RWPE1 (cell line): ENCODE results near the gene CDK15.
"Not testable (repeated sequence)": the region's sequence is repeated elsewhere in the genome, so short reads cannot be mapped to it uniquely, and the experiment has no call there.

ENCODE experiments used
- CTCF ChIA-PET: fragments of 350-600 bp; sonication (Branson Sonifier 250); formaldehyde crosslinking; extraction: SDS; loops from one replicate; lab custom pipeline; 2021; lab: Yijun Ruan, JAX
- POLR2A ChIA-PET: fragments of 400-600 bp; formaldehyde crosslinking; extraction: SDS; loops from one replicate; lab custom pipeline; 2020; ENCODE audit warnings: antibody characterized with exemption; ENCODE audit not compliant: low non-redundant PET; lab: Yijun Ruan, JAX
- DNase-seq: peaks from one replicate; pipeline ENCODE4 v3.0.0; 2012; ENCODE audit warnings: low spot score
- H3K27ac ChIP-seq: fragments of 450-650 bp; 2 replicates; pipeline ENCODE4 v1.5.1; 2017
- TF ChIP-seq, protein P1 (sequence below): fragments of 450-650 bp; conservative IDR thresholded peaks from 2 replicates; pipeline ENCODE4 v1.5.1; 2017; ENCODE audit warnings: low read depth, mild to moderate bottlenecking

CDK15 gene

DNA sequence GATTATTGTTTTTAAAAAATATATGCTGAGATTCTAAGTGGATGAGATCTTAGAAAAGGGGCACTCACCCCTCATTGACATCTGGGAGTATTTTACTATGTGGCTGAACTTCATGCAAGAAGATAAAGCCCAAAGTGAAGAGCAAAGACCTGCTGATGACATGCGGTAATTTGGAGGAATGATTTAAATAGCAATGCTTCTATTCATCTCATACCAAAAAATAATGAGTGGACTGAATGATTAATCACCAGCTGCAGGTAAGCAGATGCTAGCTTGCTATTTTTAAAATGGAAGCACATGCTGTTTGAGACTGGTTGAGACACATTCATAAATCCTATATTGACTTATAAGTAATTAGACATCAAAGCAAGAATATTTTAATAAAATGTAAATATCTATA, 12.7 kb upstream of the CDK15 start:
- POLR2A ChIA-PET: no interaction called here
- TF ChIP-seq, protein P1, sequence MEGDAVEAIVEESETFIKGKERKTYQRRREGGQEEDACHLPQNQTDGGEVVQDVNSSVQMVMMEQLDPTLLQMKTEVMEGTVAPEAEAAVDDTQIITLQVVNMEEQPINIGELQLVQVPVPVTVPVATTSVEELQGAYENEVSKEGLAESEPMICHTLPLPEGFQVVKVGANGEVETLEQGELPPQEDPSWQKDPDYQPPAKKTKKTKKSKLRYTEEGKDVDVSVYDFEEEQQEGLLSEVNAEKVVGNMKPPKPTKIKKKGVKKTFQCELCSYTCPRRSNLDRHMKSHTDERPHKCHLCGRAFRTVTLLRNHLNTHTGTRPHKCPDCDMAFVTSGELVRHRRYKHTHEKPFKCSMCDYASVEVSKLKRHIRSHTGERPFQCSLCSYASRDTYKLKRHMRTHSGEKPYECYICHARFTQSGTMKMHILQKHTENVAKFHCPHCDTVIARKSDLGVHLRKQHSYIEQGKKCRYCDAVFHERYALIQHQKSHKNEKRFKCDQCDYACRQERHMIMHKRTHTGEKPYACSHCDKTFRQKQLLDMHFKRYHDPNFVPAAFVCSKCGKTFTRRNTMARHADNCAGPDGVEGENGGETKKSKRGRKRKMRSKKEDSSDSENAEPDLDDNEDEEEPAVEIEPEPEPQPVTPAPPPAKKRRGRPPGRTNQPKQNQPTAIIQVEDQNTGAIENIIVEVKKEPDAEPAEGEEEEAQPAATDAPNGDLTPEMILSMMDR: no peak
- CTCF ChIA-PET: interaction anchor here (0.5 to 0.9 kb wide), 3 partner anchors 195 to 376 kb away, joined by 3 to 4 read pairs (median 4); no protein-coding TSS in a partner anchor
- no peak for DNase-seq
- H3K27ac ChIP-seq: no peak overlapping the region

DNA sequence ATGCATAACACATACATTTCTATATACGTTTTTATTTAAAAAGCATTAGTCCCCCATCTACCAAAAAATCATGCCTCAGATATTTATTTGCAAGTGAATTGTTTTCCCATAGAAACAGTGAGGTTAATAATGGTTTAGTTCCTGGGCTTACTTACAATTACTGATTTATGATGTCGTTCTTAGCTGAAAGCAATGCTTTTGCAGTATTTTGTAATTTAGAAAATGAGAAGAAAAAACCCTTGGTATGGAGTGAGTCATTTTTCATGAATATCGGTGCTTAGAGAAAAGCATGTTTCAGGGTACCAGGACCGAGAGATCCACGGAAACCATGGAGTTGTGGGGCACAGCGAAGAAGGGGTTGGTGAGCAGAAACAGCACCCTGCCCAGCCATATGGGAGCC, 12.0 kb upstream of the CDK15 start:
- DNase-seq: no peak
- POLR2A ChIA-PET: no interaction called here
- TF ChIP-seq, protein P1: no peak
- CTCF ChIA-PET: interaction anchor here (0.6 to 0.9 kb wide), 2 partner anchors 364 to 375 kb away, joined by 4 read pairs; no protein-coding TSS in a partner anchor
- no peak overlapping the region for H3K27ac ChIP-seq

DNA sequence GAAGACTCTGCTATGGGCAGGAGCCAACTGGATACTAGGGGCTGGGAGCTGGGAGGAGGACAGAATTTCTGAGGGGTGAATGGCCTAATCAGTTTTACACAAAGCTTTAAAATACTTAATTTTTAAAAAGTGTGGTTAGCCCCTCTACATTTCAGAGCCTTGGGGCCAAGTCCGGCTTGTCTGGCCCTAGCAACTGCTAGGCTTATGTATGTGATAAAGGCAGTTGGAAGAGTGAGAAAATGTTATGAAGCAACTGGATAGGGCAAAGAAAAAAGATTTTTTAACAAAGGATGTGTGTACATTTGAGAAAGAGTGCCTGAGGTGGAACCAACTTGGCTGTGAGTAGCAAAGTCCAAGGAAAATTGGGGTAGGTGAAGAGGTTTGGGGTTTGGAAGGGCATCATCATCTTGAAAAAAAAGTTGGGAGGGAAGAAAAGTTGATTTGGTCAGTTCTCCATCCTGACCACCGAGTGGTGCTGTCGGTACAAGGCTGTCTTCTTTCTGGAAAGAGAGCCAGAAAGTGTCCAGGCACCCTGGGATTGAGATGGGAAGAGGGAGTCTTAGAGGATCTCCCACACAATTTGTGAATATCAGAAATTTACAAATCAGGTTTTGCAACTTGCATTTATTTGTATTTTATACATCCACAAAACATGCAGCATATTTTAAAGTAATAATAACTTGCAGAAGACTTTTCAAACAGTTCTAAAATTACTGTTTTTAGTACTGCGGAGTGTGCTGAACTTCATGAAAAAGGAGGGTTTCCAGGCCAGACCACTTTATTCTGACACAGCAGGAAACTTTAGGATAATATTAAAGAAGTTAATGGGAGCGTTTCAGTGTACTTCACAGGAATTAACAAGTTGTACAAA, 10.5 kb upstream of the CDK15 start:
- ChIA-PET POLR2A (no interaction called here), CTCF (interaction anchor here (0.6 to 0.8 kb wide), 4 partner anchors 12 to 385 kb away, joined by 3 to 7 read pairs (median 3); no protein-coding TSS in a partner anchor)
- H3K27ac ChIP-seq: no peak overlapping the region
- peak; percentile 66 for DNase-seq
- TF ChIP-seq, protein P1: peak; percentile 61

DNA sequence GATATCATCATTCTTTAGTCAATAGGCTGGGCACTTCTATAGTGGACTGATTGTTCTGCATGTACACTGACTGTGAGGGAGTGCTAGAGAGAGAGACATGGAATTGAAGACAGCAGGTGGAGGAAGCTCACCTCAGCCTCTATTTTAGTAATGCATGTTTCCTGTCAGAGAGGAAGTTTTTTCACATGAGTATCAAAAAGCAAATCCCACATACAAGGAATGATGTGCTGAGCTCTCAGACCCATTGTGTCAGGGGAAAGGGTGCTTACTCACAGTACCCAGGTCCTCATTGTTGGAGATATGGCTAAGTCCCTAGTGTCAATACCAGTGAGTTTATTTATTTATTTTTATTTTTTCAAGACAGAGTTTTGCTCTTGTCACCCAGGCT, 9.9 kb upstream of the CDK15 start:
- CTCF ChIA-PET: no interaction called here
- TF ChIP-seq, protein P1: no peak
- POLR2A ChIA-PET: no interaction called here
- no peak overlapping the region for H3K27ac ChIP-seq
- no peak for DNase-seq

DNA sequence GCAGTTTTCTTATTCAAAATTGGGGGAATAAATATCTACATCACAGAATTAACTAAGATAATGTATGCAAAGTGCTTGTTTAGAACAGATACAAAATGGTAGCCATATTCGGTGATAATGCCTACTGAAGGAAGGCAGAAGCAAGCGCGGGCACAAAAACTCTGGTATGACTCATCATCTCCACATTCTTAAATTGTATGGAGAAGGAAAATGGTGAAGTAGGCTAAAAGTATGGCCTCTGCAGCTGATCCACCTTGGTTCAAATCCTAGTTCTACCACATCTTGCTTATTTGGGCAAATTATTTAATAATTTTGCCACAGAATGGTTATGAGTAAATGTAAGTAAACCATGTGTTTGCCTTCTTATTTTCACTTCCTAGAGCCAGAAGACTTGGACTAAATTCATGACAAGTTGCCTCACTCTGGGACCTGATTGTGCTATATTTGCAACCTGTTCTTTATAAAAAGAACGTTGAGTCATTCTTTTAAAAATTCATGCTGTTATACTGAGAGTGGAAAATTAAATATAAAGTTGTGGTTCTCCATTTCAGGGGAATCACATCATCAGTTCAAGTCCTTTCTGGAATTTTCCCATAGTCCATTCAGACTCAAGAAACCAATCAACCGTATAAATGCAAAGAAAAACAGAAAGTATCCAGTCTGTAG, 9.0 kb upstream of the CDK15 start:
- TF ChIP-seq, protein P1: no peak
- CTCF ChIA-PET: no interaction called here
- no peak overlapping the region for H3K27ac ChIP-seq
- no peak for DNase-seq
- POLR2A ChIA-PET: no interaction called here

DNA sequence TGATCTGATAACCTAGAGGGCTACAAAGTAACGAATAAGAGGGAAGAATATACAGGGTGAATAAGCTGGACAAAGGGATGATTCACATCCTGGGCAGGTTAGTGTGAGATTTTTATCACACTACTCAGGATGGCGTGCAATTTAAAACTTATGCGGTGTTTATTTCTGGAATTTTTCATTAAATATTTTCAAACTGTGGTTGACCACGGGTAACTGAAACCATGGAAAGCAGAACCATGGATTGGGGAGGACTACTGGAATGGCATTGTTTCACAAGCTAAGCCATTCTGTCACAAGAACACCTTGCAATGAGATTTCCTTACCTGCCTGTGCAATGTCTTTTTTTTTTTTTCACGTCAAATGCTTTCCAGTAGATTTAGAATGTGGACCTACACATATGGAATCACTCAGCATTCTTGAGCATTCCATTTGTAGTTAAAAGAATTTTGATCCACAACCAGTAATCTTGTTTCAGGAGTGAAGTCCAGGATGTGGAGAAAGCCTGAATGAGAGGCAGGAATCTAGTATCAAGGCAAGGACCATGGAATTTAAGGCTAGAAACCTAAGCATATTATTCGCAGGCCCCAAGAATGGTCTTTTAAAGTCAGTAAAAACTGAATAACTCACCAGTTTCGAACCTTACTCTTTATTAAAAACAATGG, 8.0 kb upstream of the CDK15 start:
- POLR2A ChIA-PET: no interaction called here
- DNase-seq: peak; percentile 46
- no peak overlapping the region for H3K27ac ChIP-seq
- TF ChIP-seq, protein P1: no peak
- CTCF ChIA-PET: no interaction called here

DNA sequence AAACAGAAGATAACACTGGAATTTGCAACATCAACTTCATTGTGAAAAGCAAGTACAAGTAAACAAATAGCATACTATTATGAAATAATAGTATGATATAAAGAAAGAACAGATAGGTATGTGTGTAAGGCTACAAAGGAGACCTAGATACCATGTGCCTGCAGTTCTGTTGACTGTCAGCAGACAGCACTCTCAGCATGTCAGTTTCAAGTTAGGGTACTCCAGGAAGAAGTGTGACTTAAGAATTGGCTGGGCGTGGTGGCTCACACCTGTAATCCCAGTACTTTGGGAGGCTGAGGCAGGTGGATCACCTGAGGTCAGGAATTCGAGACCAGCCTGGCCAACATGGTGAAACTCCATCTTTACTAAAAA, 7.4 kb upstream of the CDK15 start:
- DNase-seq, POLR2A ChIA-PET, H3K27ac ChIP-seq, CTCF ChIA-PET: not testable (repeated sequence)
